ENCODE measurements around the gene SPOCK2.

The SPOCK2 gene

GRCh38 chr10:72088889-72089575 lies 681 bp upstream of the SPOCK2 start:
- DNase-seq (ENCODE audit: low spot score) = no peak

- DNase-seq (ENCODE audit: low spot score) = no peak
Observed at GRCh38 chr10:72087392-72087968, 871 bp downstream of the SPOCK2 start.

- DNase-seq (ENCODE audit: low spot score) = no peak
Observed at GRCh38 chr10:72086466-72087391, 1.6 kb downstream of the SPOCK2 start.

- no peak for DNase-seq (ENCODE audit: low spot score)
Observed at GRCh38 chr10:72085864-72086465, 2.4 kb downstream of the SPOCK2 start.

- no peak for DNase-seq (ENCODE audit: low spot score)
Observed at GRCh38 chr10:72085166-72085565, 3.2 kb downstream of the SPOCK2 start.

GRCh38 chr10:72083790-72084459 lies 4.4 kb downstream of the SPOCK2 start:
- no peak for DNase-seq (ENCODE audit: low spot score)

GRCh38 chr10:72082856-72083789 lies 5.2 kb downstream of the SPOCK2 start:
- DNase-seq (ENCODE audit: low spot score) = no peak

- no peak for DNase-seq (ENCODE audit: low spot score)
Observed at GRCh38 chr10:72081772-72082590, 6.4 kb downstream of the SPOCK2 start.

GRCh38 chr10:72081210-72081609 lies 7.1 kb downstream of the SPOCK2 start:
- no peak for DNase-seq (ENCODE audit: low spot score)

- no peak for DNase-seq (ENCODE audit: low spot score)
Observed at GRCh38 chr10:72080042-72080975, 8.0 kb downstream of the SPOCK2 start.

- peak; percentile 79 for DNase-seq (ENCODE audit: low spot score)
Observed at GRCh38 chr10:72079356-72079755, 9.0 kb downstream of the SPOCK2 start.

- no peak for DNase-seq (ENCODE audit: low spot score)
Observed at GRCh38 chr10:72077275-72077990, 10.9 kb downstream of the SPOCK2 start.

- DNase-seq (ENCODE audit: low spot score) = no peak
Observed at GRCh38 chr10:72076756-72077155, 11.6 kb downstream of the SPOCK2 start.

- DNase-seq (ENCODE audit: low spot score) = no peak
Observed at GRCh38 chr10:72075376-72076115, 12.8 kb downstream of the SPOCK2 start.

- no peak for DNase-seq (ENCODE audit: low spot score)
Observed at GRCh38 chr10:72074574-72075375, 13.6 kb downstream of the SPOCK2 start.
